ENCODE data around the gene TDRD10.

The TDRD10 gene

DNA sequence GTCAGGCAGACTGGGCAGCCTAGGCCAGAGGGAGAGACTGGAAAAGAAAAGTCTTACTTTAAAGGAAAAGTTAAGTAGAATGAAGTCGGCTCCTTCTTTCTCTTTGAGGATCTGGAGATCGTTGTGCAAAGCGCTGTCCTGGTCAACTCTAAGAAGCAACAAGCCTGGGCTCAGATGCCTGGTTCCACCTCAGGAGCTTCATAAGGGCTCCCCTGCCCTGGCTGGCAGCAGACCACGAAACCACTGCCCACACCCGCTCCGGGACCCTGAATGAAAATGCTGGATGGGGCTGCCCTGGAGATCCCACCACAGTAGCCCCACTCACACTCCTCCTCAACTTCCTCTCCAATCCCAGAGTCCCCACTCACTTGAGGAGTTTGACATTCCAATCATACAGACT lies 50.0 kb downstream of the TDRD10 start:
- in situ Hi-C loops (cut with HindIII; ENCODE audit: low sequenced_read_pairs): no loop called here

GRCh38 chr1:154553056-154554030 lies 51.3 kb downstream of the TDRD10 start:
- in situ Hi-C loops (cut with HindIII; ENCODE audit: low sequenced_read_pairs): no loop called here

DNA sequence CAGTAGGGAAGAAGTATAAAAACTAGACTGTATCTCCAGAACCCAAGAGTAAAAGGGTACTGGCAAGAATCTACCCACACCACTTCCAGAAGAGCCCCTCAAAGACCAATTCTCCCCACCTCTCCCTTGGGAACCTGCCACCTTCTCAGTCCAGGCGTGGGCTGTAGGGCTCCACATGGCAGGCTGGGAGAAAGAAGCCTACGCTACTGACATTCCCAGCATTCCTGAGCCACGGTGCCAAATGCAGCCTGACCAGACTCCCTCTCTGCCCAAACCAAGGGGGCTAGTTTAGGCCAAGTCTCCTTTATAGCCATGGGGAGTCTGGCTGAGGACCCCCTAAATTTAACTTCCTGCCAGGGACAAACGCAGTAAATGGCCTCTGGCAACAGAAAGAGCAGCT lies 54.4 kb downstream of the TDRD10 start:
- in situ Hi-C loops (cut with HindIII; ENCODE audit: low sequenced_read_pairs): no loop called here

- in situ Hi-C loops (cut with HindIII; ENCODE audit: low sequenced_read_pairs): no loop called here
Measured at GRCh38 chr1:154557248-154557938, 55.4 kb downstream of the TDRD10 start.

GRCh38 chr1:154557939-154558719 lies 56.1 kb downstream of the TDRD10 start, which contains the start of gene UBE2Q1:
Gene UBE2Q1 (minus strand): TSS chr1:154558662. CDS start chr1:154558553, 109 bp downstream.
- in situ Hi-C loops (cut with HindIII; ENCODE audit: low sequenced_read_pairs): no loop called here

- in situ Hi-C loops (cut with HindIII; ENCODE audit: low sequenced_read_pairs): no loop called here
Measured at GRCh38 chr1:154558720-154559465, 56.9 kb downstream of the TDRD10 start.

DNA sequence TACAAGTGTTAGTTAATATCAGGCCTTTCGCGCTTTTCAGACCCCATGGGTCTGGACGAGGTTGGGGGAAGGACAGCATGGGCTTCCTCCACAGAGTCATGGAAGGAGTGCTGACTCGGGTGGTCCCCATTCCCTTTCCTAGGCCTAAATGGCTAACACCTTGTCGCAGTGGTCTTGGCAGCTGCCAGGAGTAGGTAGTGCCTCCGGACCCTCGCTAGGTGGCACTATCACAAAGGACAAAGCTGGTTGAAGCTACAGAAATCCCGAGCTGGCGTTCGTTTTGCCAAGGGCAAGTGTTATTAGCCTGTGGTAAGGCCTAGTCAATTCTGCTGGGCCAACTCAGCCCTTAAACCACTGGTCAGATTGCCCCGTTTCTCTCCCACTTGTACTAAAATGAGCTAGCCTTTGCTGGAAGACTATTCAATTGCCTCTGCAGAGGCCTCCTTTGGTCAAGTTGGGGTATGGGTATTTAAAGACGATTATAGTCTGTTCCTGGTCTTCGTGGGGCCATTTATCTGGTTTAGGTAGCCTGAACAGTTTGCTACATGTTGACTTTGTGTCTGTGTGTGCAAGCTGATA lies 57.5 kb downstream of the TDRD10 start:
- in situ Hi-C loops (cut with HindIII; ENCODE audit: low sequenced_read_pairs): no loop called here

DNA sequence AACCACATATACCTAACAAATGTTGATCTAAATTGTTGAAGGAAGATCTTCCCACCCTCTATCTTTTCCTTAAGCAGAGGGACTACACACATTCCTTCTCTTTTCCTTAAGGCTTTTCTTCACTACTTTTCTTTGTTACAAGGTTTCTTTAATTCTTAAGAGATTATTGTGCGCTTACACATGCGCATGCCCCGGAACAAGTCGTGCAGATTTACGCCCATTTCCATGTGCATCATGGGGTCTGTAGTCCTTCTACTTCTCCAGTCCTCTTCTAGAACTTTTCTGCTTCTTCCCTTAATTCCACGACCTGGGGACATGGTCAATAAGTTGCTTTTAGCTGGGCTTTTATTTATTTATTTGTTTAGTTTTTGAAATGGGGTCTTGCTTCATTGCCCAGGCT lies 63.9 kb downstream of the TDRD10 start:
- in situ Hi-C loops (cut with HindIII; ENCODE audit: low sequenced_read_pairs): no loop called here

DNA sequence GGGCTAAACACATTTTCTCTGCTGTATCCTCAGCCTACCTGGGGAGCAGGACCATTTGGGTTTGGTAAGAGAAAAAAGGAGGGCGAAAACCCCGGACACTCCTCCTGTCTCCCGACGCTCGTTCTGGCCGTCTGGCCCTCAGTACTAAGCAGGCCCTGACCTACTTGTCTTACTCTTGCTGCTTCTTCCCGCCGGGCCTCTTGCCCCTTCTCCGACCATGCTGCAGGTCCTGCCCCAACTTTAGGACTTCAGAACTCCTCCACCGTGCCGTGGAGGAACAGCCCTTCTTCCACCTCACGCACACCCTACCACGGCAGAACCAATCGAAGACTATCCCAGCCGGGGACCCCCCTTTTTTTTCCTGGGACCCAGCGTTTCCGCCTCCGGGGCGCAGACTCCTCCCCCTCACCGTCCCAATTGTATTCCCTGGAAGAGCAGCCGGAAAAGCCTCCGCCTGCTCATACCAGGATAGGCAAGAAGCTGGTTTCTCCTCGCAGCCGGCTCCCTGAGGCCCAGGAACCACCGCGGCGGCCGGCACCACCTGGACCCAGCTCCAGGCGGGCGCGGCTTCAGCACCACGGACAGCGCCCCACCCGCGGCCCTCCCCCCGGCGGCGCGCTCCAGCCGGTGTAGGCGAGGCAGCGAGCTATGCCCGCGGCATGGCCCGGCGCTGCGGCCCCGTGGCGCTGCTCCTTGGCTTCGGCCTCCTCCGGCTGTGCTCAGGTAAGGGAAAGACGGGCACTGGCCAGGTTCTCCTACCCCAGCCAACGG lies 65.6 kb downstream of the TDRD10 start, which contains the start of gene CHRNB2:
Gene CHRNB2, plus strand, starts transcription at position 393 of the 771 bp plus-strand sequence. Its CDS starts 267 bp downstream, at position 660.
- in situ Hi-C loops (cut with HindIII; ENCODE audit: low sequenced_read_pairs): no loop called here

- in situ Hi-C loops (cut with HindIII; ENCODE audit: low sequenced_read_pairs): no loop called here
Measured at GRCh38 chr1:154568157-154568815, 66.3 kb downstream of the TDRD10 start.

GRCh38 chr1:154571244-154571963 lies 69.4 kb downstream of the TDRD10 start:
- in situ Hi-C loops (cut with HindIII; ENCODE audit: low sequenced_read_pairs): no loop called here

- in situ Hi-C loops (cut with HindIII; ENCODE audit: low sequenced_read_pairs): no loop called here
Measured at GRCh38 chr1:154571964-154572288, 69.9 kb downstream of the TDRD10 start.

DNA sequence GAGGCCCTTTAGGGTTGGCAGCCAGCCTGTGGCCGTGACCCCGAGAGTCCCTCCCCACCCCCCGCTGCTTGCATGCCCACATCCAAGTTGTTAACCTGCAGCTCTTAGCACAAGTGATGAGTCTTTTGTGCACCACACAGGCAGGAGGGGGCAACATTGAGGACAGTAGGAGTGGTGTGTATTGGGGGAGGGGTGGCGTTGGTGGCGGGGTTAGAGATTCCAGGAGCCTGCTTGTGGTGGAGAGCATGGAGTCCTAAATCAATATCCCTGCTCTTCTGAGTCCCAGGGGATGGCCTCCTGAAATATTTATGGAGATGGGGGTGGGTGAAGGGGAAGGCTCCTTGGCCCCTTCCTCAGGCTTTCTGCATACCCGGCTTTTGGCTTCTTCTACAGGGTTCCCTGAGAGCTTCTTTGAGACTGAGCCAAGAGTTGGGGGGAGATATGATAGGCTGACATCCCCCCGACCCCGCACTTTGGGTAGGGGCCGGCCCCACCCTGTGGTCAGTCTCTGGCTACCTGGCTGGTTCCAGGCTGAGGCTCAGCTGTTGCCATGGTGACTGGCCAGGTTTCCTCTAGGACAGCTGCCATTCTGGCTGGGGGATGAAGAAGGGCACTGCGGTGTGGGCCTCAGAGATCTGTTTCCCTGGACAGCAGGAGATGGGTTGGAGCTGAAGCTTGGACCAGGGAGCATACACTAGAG lies 70.6 kb downstream of the TDRD10 start:
- in situ Hi-C loops (cut with HindIII; ENCODE audit: low sequenced_read_pairs): no loop called here

DNA sequence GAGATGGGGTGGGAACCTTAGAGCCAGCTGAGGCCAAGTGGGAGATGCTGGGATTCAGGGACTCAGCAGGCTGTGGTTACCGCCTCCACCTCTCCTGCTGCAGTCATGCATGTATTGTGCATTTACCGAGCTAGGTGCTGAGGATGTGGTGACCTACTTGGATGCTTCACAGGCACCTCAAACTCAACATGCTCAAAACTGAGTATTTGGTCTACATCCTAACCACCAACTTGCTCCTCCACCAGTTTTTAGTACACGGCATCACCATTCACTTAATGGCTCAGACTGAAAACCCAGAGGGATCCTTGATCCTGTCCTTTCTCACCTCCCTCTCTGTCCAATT lies 71.1 kb downstream of the TDRD10 start:
- in situ Hi-C loops (cut with HindIII; ENCODE audit: low sequenced_read_pairs): no loop called here

DNA sequence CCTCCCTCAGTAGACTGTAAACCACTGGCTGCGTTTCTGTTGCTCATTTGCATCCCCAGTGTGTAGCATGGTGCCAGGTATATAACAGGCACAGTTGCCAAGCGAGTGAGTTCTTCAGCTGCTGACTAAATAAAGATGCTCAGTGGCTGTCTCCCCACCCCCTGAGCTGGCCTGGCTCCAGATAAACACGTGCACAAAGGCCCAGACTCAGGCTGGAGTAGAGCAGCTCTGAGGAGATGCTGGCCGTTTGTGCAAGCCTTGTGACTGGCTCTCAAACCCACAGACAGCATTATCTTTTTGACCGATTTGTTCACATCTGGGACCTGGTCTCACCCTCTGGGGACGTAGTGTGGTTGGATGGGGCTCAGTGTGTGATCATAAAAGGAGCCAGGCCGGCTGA lies 72.7 kb downstream of the TDRD10 start:
- in situ Hi-C loops (cut with HindIII; ENCODE audit: low sequenced_read_pairs): no loop called here

DNA sequence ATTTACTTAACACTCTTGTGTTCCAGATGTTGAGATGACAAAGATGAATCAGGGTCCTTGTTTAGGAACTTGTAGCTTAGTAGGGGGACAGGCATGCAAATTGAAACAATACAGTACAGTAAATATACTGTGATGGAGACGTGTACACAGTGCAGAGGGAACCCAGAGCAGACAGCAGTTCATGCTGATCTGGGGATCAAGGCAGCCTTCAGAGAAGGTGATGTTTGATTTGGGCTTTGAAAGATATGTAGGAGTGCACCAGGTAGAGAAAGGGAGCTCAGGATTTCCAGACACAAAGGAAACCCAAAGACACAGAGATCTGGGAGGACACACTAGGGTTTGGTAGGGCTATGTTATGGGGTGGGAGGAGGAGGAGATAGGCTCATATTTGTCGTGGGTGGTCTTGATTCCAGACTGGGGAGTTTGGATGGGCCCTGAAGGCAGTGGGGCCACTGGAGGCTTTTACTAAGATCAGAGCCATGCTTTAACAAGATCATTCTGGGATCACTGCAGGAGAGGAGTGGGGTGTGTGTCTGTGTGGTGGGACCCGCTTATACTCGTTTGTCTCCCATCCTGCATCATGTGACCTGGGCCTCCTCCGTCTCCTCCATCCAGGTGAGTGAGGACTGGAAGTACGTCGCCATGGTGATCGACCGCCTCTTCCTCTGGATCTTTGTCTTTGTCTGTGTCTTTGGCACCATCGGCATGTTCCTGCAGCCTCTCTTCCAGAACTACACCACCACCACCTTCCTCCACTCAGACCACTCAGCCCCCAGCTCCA lies 73.3 kb downstream of the TDRD10 start:
- in situ Hi-C loops (cut with HindIII; ENCODE audit: low sequenced_read_pairs): no loop called here

Measured in DLD1 (cell line).